OCI-LY7 (cell line): ENCODE results near the gene ATP1B3. TPM values are rescaled to one million over a fixed set of nuclear protein-coding genes. Genes with fewer than 3 reads are reported as not detected.

Experiments
- BruUV-seq: library from RNA; stranded (reverse); fragments of 400-500 nt; replicated peaks from 2 replicates; lab custom pipeline; 2021; lab: Mats Ljungman, UMichigan
- CTCF ChIA-PET: fragments of 300-600 bp; sonication (Branson Sonifier 250); formaldehyde crosslinking; loops from one replicate; lab custom pipeline; 2022; ENCODE audit warnings: antibody characterized with exemption; ENCODE audit not compliant: unreplicated experiment; lab: Charles Lee
- POLR2A ChIA-PET: fragments of 300-600 bp; sonication (Branson Sonifier 250); formaldehyde crosslinking; loops from one replicate; lab custom pipeline; 2022; ENCODE audit warnings: antibody characterized with exemption; lab: Charles Lee
- DNase-seq: peaks from one replicate; pipeline ENCODE4 v3.0.0-alpha.2; 2015; ENCODE audit warnings: low spot score
- H2AFZ ChIP-seq: fragments of 200-600 bp; sonication (generic), shearing (Covaris generic); 2 replicates; pipeline ENCODE4 v1.6.1; 2014; ENCODE audit warnings: mild to moderate bottlenecking, antibody characterized with exemption, low read length, moderate library complexity
- H3K27ac ChIP-seq: fragments of 200-600 bp; sonication (generic); 2 replicates; pipeline ENCODE4 v1.5.1; 2014; ENCODE audit warnings: mixed run types, low read depth, mild to moderate bottlenecking, moderate library complexity, low read length, inconsistent platforms; ENCODE audit not compliant: poor library complexity, severe bottlenecking
- H3K36me3 ChIP-seq: fragments of 200-600 bp; sonication (generic); 2 replicates; pipeline ENCODE4 v1.6.1; 2014; ENCODE audit warnings: mild to moderate bottlenecking, antibody characterized with exemption, low read length, moderate library complexity, mixed read lengths; ENCODE audit not compliant: insufficient read depth
- H3K4me1 ChIP-seq: fragments of 200-600 bp; sonication (generic); 2 replicates; pipeline ENCODE4 v1.5.1; 2014; ENCODE audit warnings: mild to moderate bottlenecking, low read length; ENCODE audit not compliant: insufficient read depth, poor library complexity, severe bottlenecking
- H3K4me2 ChIP-seq: fragments of 200-600 bp; sonication (generic); 2 replicates; pipeline ENCODE4 v1.6.1; 2014; ENCODE audit warnings: mild to moderate bottlenecking, low read length
- H3K4me3 ChIP-seq: fragments of 200-600 bp; sonication (generic); 2 replicates; pipeline ENCODE4 v1.5.1; 2014; ENCODE audit warnings: mild to moderate bottlenecking, low read depth, low read length; ENCODE audit not compliant: poor library complexity, severe bottlenecking
- H3K79me2 ChIP-seq: fragments of 200-600 bp; sonication (generic); 2 replicates; pipeline ENCODE4 v1.6.1; 2016; ENCODE audit warnings: low read depth, mild to moderate bottlenecking, low read length, moderate library complexity, mixed read lengths; ENCODE audit not compliant: insufficient read depth
- H3K9me2 ChIP-seq: fragments of 200-600 bp; sonication (generic); 2 replicates; pipeline ENCODE4 v1.6.1; 2016; ENCODE audit warnings: mild to moderate bottlenecking, low read length, mixed read lengths; ENCODE audit not compliant: insufficient read depth
- H3K9me3 ChIP-seq: fragments of 200-600 bp; sonication (generic); 2 replicates; pipeline ENCODE4 v1.6.1; 2014; ENCODE audit warnings: mild to moderate bottlenecking, mixed run types, low read length, mixed read lengths
- H4K20me1 ChIP-seq: fragments of 200-600 bp; sonication (generic); 2 replicates; pipeline ENCODE4 v1.6.1; 2014; ENCODE audit warnings: mild to moderate bottlenecking, antibody characterized with exemption, low read length, moderate library complexity, mixed read lengths; ENCODE audit not compliant: insufficient read depth
- EZH2phosphoT487 ChIP-seq: fragments of 200-600 bp; sonication (generic); IDR thresholded peaks from 2 replicates; pipeline ENCODE4 v1.6.1; 2018; ENCODE audit warnings: low read depth, borderline replicate concordance, mild to moderate bottlenecking, mixed run types, antibody characterized with exemption, low read length, moderate library complexity, mixed read lengths
- intact Hi-C: fragments of 100-400 bp; cut with micrococcal nuclease; formaldehyde crosslinking; loops from one replicate; pipeline ENCODE4 v1.10.0; 2022; ENCODE audit not compliant: unreplicated experiment
- total RNA-seq, 2 experiments: library from RNA; depleted of rRNA in 1 of 2; stranded (reverse); fragments of >200 nt in 1 of 2; shearing (Covaris generic) in 1 of 2; gene quantifications; 2 replicates each; pipeline ENCODE4 v1.2.3, GENCODE V29; 2014 to 2022
- TF ChIP-seq, protein P1 (sequence below): fragments of 200-600 bp; sonication (generic); conservative IDR thresholded peaks from 2 replicates; pipeline ENCODE4 v1.5.1; 2014; ENCODE audit warnings: mild to moderate bottlenecking, antibody characterized with exemption, low read length, moderate library complexity, mixed read lengths

The ATP1B3 gene
- total RNA-seq, 2 experiments from 2014 or later = 53.8 to 133 TPM

GRCh38 chr3:141900343-141900742 is 23.9 kb downstream of the ATP1B3 start:
- Histone ChIP-seq H3K4me3 (no peak overlapping the region), H3K36me3 (peaks cover 86% of the 10 kb centered on the region), H3K79me2 (peaks cover 91% of the 10 kb centered on the region), H4K20me1 (no peaks in the 10 kb centered on the region; the same call in 1 of the 2 replicates), H3K4me2 (no peak overlapping the region), H3K4me1 (peaks cover 21% of the 10 kb centered on the region), H2AFZ (no peak overlapping the region), H3K9me2 (no peaks in the 10 kb centered on the region), H3K27ac (no peak overlapping the region), H3K9me3 (peaks cover 28% of the 10 kb centered on the region)
- intact Hi-C loops = no loop called here
- BruUV-seq = no TSS peak
- TF ChIP-seq, protein P1, sequence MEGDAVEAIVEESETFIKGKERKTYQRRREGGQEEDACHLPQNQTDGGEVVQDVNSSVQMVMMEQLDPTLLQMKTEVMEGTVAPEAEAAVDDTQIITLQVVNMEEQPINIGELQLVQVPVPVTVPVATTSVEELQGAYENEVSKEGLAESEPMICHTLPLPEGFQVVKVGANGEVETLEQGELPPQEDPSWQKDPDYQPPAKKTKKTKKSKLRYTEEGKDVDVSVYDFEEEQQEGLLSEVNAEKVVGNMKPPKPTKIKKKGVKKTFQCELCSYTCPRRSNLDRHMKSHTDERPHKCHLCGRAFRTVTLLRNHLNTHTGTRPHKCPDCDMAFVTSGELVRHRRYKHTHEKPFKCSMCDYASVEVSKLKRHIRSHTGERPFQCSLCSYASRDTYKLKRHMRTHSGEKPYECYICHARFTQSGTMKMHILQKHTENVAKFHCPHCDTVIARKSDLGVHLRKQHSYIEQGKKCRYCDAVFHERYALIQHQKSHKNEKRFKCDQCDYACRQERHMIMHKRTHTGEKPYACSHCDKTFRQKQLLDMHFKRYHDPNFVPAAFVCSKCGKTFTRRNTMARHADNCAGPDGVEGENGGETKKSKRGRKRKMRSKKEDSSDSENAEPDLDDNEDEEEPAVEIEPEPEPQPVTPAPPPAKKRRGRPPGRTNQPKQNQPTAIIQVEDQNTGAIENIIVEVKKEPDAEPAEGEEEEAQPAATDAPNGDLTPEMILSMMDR = no peak
- TF ChIP-seq EZH2phosphoT487 = no peak
- ChIA-PET CTCF (interaction anchor here (1.0 kb wide), 1 partner anchor 13 kb away, joined by 4 read pairs; no protein-coding TSS in a partner anchor), POLR2A (interaction anchor here (0.7 to 1.4 kb wide), 4 partner anchors 17 to 128 kb away, joined by 4 to 6 read pairs (median 5); no protein-coding TSS in a partner anchor)
- DNase-seq = no peak

DNA sequence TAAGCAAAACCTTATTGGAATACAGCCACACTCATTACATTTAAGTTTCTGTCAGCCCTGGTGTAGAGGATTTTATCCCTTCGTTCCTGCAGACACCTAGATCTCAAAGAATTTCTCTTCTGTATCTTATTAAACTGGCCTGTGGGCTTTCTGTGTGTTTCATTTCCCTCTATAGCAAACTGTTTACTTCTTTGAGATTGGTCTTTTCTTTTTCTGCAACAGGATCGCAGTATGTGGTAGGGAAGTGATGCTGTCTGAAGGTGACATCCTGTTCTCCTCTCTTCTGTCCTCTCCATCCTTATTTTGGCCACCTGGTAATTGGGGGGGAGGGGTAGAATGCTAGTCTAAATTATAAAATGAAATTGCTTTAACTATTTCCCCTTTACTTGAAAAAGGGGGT is 25.5 kb downstream of the ATP1B3 start:
- H3K79me2 ChIP-seq = peaks cover 80% of the 10 kb centered on the region
- no peak overlapping the region for H2AFZ ChIP-seq
- peaks cover 83% of the 10 kb centered on the region for H3K36me3 ChIP-seq
- H3K4me3 ChIP-seq = no peak overlapping the region
- no TSS peak for BruUV-seq
- no peaks in the 10 kb centered on the region for H3K9me2 ChIP-seq
- H3K9me3 ChIP-seq = peaks cover 28% of the 10 kb centered on the region
- peak overlapping the region; percentile 57 for H3K27ac ChIP-seq
- CTCF ChIA-PET = no interaction called here
- H4K20me1 ChIP-seq = no peaks in the 10 kb centered on the region; the same call in 1 of the 2 replicates
- DNase-seq = peak; percentile 60
- TF ChIP-seq, protein P1 = no peak
- no peak for TF ChIP-seq EZH2phosphoT487
- intact Hi-C loops = no loop called here
- peaks cover 21% of the 10 kb centered on the region for H3K4me1 ChIP-seq
- H3K4me2 ChIP-seq = peak overlapping the region; percentile 51
- POLR2A ChIA-PET = interaction anchor here (0.6 to 1.0 kb wide), 4 partner anchors 10 to 400 kb away, joined by 3 to 5 read pairs (median 4); no protein-coding TSS in a partner anchor

DNA sequence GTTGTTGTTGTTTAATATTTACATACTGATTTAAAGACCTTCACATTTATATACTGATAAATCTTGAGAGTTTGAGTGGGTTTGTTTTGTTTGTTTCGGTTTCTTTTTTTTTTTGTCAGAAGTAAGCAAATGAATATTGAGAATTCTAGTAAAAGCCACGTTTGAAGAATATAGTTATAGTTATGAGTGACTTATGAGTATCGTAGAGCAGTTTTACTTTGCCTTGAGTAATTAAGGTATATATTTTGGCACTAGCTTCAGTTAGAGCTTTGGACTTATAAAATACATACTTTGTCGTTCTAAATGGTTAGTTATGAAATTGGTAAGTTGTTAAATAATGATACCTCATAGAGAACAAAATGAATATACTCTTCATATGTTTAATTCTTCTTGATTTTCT is 27.8 kb downstream of the ATP1B3 start:
- POLR2A ChIA-PET = interaction anchor here (0.7 kb wide), 1 partner anchor 9 kb away, joined by 4 read pairs; no protein-coding TSS in a partner anchor

More for the DNA sequence above, 27.8 kb downstream of the ATP1B3 start:
- H3K4me3 ChIP-seq = no peak overlapping the region
- H3K4me2 ChIP-seq = no peak overlapping the region
- BruUV-seq = no TSS peak
- H4K20me1 ChIP-seq = no peaks in the 10 kb centered on the region; the same call in 1 of the 2 replicates
- peaks cover 21% of the 10 kb centered on the region for H3K4me1 ChIP-seq
- H3K79me2 ChIP-seq = peaks cover 57% of the 10 kb centered on the region
- H3K27ac ChIP-seq = no peak overlapping the region
- intact Hi-C loops = no loop called here
- CTCF ChIA-PET = no interaction called here
- peaks cover 13% of the 10 kb centered on the region for H3K9me3 ChIP-seq
- DNase-seq = no peak
- peaks cover 83% of the 10 kb centered on the region for H3K36me3 ChIP-seq
- H2AFZ ChIP-seq = no peak overlapping the region
- H3K9me2 ChIP-seq = no peaks in the 10 kb centered on the region
- TF ChIP-seq EZH2phosphoT487 = no peak
- TF ChIP-seq, protein P1 = no peak
